NCI-H526 (cell line): ENCODE measurements around the gene MRM1.

ENCODE experiments used
- DNase-seq, 2 experiments: peaks; one replicate each; lab custom pipeline; 2025; lab: John Stamatoyannopoulos, UW

MRM1 gene, protein sequence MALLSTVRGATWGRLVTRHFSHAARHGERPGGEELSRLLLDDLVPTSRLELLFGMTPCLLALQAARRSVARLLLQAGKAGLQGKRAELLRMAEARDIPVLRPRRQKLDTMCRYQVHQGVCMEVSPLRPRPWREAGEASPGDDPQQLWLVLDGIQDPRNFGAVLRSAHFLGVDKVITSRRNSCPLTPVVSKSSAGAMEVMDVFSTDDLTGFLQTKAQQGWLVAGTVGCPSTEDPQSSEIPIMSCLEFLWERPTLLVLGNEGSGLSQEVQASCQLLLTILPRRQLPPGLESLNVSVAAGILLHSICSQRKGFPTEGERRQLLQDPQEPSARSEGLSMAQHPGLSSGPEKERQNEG

DNA sequence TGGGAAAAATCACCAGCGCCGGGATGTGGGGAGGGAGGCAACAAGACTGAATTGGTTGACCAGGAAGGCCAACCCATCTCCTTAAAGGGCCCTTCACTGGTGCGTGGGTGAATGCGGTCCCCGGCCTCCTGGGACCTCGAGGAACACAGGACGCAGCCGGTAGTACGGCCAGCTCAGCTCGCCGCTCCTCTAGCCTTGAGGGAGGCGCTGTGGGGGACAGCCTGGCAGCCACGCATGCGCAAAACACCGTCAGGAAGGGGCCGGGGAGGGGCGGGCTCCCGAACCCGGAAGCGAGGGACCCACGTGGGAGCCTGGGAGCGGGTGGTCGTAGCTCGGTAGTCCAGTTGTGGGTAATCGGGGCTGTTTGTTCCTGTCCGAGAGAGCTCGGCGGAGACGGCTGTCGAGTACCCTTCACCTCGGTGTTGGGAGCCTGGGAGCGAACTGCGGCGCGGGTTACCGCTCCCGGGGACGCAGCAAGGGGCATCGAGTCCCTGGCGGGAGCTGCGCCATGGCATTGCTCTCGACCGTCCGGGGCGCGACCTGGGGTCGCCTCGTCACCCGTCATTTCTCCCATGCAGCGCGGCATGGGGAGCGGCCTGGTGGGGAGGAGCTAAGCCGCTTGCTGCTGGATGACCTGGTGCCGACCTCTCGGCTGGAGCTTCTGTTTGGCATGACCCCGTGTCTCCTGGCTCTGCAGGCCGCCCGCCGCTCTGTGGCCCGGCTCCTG lies at the start of gene MRM1:
Gene MRM1, plus strand, starts transcription at position 281 of the 727 bp plus-strand sequence. Its CDS starts 228 bp downstream, at position 509.
- DNase-seq: peak; percentile 64 to 95

DNA sequence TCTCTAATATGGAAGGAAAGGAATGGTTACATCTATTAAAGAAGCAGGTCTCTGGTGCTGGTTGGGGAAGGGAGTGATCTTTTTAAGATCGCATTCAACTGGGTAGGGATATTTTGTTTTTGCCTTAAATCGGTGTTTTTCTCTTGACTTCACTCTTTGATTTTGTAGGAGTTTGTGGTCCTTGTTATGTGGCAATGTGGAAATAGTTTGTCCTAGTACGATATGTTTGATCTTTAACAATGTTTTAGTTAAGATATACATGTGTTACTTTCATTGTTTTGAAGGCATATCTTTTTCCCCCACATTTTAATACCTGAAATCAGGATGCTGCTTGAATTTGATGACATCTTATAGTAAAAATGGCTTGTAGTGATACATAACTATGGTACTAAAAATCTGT lies 47.9 kb upstream of the MRM1 start:
- no peak for DNase-seq

DNA sequence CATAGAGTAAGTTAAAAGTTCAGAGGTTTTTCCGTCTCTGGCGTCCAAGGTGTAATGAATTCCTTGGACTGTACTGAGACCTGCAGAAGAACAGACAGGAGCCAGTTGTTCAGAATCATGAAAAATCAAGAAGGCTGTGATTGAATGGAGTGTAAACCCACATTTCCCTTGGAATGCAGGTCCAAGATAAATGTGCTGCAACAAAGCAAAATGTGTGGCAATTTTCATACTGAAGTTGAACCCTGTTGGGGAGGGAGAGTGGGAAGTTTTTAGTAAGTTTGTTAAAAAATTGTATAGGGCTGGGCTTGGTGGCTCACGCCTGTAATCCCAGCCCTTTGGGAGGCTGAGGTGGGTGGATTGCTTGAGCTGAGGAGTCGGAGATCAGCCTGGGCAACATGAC lies 35.3 kb upstream of the MRM1 start:
- DNase-seq: no peak

DNA sequence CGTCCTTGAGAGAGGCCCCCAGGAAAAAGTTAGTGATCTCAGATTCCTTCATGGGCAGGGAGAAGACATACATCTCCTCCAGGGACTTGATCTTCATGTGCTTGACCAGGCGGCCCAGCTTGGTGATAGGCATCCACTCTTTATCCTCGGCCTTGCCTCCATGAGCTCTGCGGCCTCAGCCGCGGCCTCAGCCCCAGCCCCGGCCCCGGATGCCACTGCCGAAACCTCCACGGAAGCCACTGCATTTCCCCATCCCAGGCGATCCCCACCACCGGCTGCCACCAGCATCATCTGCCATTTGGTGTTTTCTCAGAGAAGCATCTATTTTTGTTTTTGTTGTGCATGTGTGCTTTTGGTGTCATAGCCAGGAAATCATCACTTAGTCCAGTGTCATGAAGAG lies 26.4 kb upstream of the MRM1 start:
- no peak for DNase-seq

DNA sequence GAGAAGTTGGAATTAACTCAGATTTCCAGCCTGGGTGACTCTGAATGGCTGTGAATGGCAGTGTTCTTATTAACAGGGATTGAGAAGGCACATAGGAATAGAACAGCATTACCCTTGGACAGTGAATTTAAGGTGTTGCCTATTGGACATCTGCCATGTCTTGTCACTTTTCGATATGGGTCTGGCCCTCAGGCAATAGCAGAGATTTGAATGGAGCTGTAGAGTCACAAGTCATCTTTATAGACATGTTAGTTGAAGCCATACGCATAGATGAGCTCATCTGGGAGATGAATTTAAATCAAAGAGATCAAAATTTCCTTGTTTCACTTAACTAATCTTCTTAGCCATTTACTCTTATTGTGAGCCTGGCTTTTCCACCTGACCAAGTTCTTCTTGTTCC lies 24.6 kb upstream of the MRM1 start:
- no peak for DNase-seq

DNA sequence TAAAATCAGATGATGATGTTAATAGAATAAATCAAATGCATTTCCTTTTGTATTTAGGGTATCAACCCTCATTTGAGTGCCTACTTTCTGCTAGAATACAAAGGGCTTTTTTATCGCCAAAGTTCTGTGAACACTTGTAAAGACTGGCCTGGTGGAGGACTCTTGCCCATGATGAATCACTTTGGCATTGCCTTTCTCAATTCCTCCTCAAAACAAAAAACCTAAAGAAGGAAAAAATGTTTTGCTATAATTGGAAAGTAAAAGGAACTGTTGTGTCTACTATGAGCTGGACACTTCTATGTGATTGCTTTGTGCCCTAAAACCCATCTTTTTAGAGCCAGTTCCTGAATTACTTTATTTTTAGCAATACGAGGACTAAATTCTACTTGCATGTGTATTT lies 22.7 kb upstream of the MRM1 start:
- no peak for DNase-seq

DNA sequence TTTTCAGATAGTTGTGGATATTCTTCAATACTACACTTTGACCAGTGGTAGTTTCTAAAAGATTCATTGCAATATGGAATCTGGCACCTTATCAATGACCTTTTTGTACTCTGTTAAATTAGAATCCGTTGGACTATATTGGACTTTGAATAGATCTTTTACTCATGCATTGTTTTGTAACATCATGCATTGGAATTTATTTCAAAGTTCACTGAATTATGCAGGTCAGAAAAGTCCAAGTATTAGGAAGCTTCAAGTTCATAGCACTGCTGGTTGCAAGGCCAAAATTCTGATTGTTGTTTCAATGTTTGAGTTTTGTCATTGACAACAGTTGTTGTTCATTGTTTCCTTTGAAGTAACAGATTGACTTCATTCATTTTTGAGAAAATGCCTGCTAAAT lies 17.6 kb upstream of the MRM1 start:
- no peak for DNase-seq

DNA sequence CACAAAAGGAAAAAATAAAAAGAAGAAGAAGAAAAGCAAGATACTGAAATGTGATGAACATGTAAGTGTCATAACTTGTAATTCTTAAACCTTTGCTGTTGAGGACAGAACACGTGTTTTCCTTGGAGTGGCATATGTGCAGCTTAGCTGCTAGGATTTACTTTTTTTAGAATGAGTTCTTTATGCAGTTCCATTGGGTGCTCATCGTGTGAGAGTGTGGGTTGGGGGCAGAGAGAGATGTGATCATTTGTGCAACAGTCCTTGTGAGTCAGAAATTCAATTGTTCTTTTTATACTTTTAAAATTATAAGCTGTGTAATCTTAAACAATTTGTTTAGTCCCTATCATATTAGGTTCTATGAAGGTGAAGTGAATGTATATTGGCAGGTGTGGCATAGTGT lies 15.2 kb upstream of the MRM1 start:
- DNase-seq: no peak

DNA sequence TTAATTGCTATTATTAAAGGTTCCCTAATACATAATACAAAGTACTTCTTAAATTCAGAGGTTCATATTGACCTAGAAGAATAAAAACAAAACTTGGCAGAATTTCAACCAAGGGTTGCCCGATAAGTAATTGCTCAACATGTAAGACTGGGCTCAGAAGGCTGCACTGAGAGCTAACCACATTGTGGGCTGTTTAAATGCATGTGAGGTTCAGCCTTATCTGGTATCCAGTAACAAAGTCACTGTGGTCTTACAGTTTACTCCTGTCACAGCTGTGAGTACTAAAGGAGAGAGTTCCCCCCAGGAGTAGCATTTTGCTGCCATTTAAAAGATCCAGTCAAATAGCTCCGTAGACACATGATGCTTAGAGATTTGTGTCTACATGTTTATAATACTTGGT lies 11.3 kb upstream of the MRM1 start:
- no peak for DNase-seq

DNA sequence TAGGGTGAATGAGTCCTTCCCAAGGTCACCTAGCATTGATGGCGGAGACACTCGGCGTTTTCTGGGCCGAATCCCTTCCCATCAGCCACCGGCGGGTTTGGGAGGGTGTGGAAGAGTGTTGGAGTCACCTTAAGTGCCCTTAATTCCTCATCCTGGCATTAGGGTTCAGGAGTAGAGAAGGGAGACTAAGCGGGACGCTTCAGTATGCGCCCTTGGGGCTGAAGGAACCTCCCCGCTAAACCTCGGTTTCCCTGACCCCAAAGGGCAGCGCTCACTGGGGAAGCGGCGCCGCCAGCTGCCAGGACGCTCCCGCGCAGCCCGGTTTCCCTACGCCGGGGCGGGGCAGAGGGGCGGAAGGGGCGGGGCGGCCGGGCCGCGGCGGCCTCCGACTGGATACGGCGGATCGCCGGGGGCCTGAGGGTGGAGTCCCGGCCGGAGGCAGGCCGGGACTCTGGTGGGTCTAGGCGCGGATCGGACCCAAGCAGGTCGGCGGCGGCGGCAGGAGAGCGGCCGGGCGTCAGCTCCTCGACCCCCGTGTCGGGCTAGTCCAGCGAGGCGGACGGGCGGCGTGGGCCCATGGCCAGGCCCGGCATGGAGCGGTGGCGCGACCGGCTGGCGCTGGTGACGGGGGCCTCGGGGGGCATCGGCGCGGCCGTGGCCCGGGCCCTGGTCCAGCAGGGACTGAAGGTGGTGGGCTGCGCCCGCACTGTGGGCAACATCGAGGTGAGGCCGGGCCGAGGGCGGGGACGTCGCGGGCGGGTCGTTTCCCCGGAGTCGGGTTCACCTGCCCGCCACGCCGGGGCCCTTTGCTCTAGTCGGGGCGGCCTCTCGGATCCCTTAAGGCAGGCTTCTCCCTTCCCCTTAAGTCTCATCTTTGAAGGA lies 9.7 kb upstream of the MRM1 start, which contains the start of gene DHRS11:
Gene DHRS11, plus strand, starts transcription at position 446 of the 882 bp plus-strand sequence. Its CDS starts 131 bp downstream, at position 577.
- DNase-seq: peak; percentile 29 to 90

DNA sequence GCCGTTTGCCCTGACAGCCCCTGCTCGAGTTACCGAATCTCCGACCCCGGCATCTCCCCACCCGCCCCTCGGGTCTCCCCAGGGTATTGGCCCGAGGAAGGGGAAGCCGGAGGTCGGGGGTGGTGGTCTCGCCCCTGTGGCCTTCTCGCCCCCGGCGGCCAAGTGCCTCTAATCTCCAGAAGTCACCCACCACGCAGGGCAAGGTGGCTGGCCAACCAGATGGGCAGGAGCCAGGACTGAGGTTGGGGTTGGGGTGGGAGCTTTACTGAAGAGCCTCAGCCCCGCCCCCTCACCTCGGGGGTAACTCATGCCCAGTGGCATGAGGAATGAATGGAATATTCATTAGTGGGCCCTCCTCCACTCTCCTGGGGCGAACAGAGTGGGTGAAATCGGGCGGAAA lies 9.1 kb upstream of the MRM1 start:
- peak in 1 of 2 experiments; percentile 49 for DNase-seq

DNA sequence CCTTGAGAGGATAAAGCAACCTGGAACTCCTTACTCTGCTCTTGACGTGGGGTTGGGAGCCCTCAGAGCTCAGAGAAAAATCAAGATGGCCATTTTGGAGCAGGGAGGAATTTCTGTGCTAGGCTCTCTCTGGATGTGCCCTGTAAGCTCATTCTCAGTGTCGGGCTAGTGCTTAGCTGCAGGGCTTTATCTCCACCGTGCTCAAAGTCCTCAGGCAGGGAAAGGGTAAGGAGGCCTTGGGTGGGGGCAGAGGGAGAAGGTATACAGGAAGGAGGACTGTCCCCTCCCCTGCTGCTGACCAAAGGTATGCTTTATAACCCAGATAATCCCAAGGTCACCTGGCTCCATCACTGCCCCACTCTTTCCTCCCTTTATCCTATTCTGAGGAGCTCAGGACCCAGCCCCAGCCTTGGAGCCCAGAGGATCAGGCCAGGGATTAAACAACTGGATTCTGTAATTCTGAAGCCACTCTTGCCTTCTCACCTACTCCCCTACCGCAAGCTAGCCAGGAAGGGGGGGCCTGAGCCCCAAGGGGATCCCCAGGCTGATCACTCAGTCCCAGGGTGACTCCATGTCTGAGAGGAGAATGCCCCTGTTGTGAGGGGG lies 8.6 kb upstream of the MRM1 start:
- no peak for DNase-seq

DNA sequence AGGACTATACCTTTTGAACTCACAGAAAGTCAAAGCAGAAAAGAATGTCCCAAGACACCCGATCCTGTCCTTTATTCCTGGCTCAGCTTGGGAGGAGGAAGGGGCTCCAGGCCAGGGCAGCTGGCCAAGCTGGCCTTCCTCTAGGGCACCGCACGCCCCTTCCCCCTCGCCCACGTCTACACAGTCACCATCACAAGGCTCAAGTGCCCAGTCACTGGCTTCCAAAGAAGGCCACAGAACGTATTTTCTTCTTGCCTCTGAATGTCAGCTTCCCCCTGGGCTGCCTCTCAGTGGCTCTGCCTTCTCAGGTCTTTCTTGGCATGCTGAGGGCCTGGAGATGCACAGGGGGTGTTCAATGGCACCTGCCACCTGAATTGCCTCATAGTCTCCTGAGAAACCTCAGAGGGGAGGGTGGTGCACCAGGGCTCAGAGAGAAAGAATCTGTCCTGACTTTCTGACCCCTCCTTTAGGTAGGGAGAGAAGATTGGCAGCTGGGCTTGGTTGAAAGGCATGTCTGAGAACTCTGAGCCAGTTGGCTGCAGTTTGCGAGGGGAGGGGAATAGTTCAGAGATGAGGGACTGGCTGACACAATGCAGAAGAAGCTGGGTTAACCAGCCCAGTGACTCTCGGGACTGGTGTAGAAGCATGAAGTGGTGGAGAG lies 7.6 kb upstream of the MRM1 start:
- no peak for DNase-seq

DNA sequence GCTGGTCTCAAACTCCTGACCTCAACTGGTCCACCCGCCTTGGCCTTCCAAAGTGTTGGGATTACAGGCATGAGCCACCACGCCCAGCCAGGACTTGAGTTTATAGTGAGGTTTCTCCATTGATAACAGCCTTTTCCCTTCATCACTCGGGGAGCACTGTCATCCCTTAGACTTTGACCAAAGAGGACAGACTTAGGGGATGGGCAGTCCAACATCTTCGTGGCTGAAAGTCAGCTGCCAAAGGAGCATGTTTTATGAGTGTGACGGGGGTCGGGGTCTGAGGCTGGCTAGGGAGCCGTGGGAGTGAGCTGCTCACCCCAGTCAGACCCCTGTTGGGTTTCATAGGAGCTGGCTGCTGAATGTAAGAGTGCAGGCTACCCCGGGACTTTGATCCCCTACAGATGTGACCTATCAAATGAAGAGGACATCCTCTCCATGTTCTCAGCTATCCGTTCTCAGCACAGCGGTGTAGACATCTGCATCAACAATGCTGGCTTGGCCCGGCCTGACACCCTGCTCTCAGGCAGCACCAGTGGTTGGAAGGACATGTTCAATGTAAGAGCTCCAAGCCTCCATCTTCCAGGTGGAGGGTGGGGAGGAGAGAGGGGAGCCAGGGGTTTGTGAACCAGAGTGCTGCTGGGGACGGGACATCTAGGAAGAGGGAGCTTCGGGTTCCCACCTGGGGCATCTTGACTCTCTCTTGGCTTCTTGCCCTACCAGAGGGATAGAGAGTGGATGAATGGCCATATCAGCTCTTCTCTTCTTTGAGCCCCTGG lies 6.6 kb upstream of the MRM1 start:
- no peak for DNase-seq

DNA sequence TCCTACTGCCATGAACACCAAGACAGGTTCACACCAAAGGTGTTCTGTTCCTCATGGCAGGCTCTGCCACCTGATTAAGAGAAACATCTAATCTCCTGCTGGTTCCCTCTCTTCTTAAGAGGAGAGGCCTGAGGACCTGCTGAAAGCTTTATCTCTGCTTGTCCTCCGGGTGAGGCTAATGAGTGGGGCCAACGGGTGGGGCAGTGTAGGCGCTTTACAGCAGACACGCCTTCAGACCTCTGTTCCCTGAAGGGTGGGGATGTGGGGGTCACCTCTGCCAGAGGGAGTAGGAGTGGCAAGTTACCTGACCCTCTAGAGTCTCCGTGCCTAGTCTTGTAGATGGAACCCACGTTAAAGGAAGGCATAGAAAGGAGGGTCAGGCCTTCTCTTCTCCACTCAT lies 4.2 kb upstream of the MRM1 start:
- no peak for DNase-seq

DNA sequence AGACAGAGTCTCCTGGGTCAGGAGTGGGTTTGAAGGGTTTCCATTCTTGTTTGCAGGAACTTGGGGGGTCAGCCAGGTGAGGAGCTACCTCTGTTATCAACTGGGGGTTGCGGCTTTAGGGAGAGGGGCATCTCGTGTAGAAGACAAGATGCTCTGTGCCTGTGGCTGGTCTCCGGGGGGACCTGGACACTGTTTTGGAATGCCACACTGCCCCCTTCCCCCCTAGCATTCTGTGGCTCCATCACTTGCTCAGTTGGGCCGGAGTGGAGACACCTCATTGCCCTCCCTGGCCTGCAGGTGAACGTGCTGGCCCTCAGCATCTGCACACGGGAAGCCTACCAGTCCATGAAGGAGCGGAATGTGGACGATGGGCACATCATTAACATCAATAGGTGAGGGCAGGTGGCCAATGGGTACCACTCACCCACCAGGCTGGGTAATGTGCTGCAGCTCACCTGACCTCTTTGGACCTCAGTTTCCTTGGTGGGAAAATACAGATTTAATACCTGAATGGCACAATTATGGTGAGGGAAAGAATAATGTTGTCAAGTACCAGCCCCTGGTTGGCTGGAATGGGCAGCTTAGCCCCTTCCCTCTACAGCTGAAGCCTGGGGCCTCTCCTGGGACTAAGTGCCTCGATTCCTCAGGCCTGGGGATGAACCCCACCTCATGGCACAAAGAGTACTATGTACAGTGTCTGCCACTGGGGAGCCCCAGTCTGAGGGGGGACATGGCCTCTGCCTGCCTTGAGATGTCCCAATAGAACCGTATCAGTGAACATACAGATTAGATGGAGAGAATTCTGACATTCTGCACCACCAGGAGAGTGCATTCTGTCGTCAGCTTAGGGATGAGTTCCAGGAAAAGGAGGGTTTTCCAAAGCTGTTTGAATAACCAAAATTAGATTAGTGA lies 3.3 kb upstream of the MRM1 start:
- no peak for DNase-seq

DNA sequence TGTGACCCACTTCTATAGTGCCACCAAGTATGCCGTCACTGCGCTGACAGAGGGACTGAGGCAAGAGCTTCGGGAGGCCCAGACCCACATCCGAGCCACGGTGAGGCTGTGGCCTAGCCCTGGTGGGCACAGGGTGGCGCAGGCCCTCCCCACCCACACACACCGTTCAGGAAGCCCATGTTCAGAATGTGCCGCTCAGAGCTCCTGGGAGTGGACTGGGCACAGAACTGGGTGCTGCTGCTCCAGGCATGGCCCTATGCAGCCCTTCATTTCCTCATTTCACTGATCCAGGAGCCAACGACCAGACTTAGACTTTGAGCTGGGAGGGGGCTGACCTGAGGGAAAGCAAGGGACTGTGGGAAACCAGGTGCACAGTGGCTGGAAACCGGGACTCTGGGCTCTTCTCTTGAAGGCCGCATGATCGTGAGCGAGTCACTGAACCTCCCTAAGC lies 2.4 kb upstream of the MRM1 start:
- no peak for DNase-seq

DNA sequence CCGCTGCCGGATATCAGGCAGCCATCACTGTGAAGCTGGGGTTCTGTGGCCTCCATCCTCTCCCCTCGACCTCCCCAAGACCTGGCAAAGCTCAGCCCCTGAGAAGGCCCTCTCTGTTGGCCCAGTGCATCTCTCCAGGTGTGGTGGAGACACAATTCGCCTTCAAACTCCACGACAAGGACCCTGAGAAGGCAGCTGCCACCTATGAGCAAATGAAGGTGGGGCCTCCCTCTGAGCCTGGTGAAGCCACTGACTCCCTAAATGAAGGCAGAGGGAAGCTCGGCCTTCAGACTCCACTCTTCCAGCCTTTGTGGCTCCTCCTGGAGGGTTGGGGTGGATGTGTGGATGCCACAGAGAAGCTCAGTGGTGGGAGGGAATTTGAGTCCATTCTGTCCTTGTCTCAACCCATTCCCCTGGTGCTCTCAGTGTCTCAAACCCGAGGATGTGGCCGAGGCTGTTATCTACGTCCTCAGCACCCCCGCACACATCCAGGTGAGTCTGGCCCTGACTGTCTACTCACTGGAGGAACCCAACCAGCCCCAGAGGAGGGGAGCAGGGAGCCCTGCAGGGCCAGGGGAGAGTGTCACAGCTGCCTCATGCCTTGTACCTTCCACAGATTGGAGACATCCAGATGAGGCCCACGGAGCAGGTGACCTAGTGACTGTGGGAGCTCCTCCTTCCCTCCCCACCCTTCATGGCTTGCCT lies 1.7 kb upstream of the MRM1 start:
- no peak for DNase-seq

DNA sequence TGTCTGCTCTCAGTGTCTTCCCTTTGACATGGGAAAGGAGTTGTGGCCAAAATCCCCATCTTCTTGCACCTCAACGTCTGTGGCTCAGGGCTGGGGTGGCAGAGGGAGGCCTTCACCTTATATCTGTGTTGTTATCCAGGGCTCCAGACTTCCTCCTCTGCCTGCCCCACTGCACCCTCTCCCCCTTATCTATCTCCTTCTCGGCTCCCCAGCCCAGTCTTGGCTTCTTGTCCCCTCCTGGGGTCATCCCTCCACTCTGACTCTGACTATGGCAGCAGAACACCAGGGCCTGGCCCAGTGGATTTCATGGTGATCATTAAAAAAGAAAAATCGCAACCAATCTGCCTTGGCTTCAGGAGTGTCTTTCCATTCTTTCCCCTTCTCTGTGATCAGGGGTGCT lies 918 bp upstream of the MRM1 start:
- no peak for DNase-seq
